DOHH2 (cell line): ENCODE measurements around the gene GDPD2.

Experiments
- H3F3A ChIP-seq: fragments of 200-600 bp; sonication (generic), shearing (Covaris generic); 2 replicates; pipeline ENCODE4 v1.6.0; 2016; ENCODE audit warnings: antibody characterized with exemption, mild to moderate bottlenecking; ENCODE audit not compliant: control insufficient read depth, insufficient read depth
- H3K27ac ChIP-seq: fragments of 200-600 bp; sonication (generic); 2 replicates; pipeline ENCODE4 v1.5.1; 2014; ENCODE audit warnings: low read depth, mild to moderate bottlenecking, low read length, moderate library complexity
- H3K27me3 ChIP-seq: fragments of 200-600 bp; sonication (generic); 2 replicates; pipeline ENCODE4 v1.6.1; 2014; ENCODE audit warnings: mild to moderate bottlenecking, low read length, mixed read lengths; ENCODE audit not compliant: control insufficient read depth
- H3K36me3 ChIP-seq: fragments of 200-600 bp; sonication (generic); 2 replicates; pipeline ENCODE4 v1.6.1; 2014; ENCODE audit warnings: mild to moderate bottlenecking, low read length, moderate library complexity, mixed read lengths; ENCODE audit not compliant: control insufficient read depth
- H3K4me1 ChIP-seq: fragments of 200-600 bp; sonication (generic); 2 replicates; pipeline ENCODE4 v1.6.1; 2014; ENCODE audit warnings: mild to moderate bottlenecking, low read length, mixed read lengths; ENCODE audit not compliant: control insufficient read depth
- H3K4me2 ChIP-seq: fragments of 200-600 bp; sonication (generic); 2 replicates; pipeline ENCODE4 v1.6.0; 2014; ENCODE audit warnings: mild to moderate bottlenecking, low read length, moderate library complexity
- H3K4me3 ChIP-seq: fragments of 200-600 bp; sonication (generic); 2 replicates; pipeline ENCODE4 v1.5.1; 2014; ENCODE audit warnings: mild to moderate bottlenecking, low read length, mixed read lengths
- H3K79me2 ChIP-seq: fragments of 200-600 bp; sonication (generic); 2 replicates; pipeline ENCODE4 v1.6.1; 2014; ENCODE audit warnings: mild to moderate bottlenecking, low read length, mixed read lengths; ENCODE audit not compliant: control insufficient read depth
- H3K9me2 ChIP-seq: fragments of 200-600 bp; sonication (generic); replicated peaks from 2 replicates; pipeline ENCODE4 v1.6.1; 2014; ENCODE audit warnings: mild to moderate bottlenecking, low read length, mixed read lengths; ENCODE audit not compliant: control insufficient read depth
- H3K9me3 ChIP-seq: fragments of 200-600 bp; sonication (generic); 2 replicates; pipeline ENCODE4 v1.6.1; 2014; ENCODE audit warnings: antibody characterized with exemption, low read length, mixed read lengths; ENCODE audit not compliant: control insufficient read depth, insufficient read depth
- H4K20me1 ChIP-seq: fragments of 200-600 bp; sonication (generic); 2 replicates; pipeline ENCODE4 v1.6.0; 2014; ENCODE audit warnings: low read depth, mild to moderate bottlenecking, antibody characterized with exemption, low read length, moderate library complexity; ENCODE audit not compliant: control insufficient read depth, insufficient read depth
- EZH2phosphoT487 ChIP-seq: fragments of 200-600 bp; sonication (generic); IDR thresholded peaks from 2 replicates; pipeline ENCODE4 v1.6.1; 2017; ENCODE audit warnings: borderline replicate concordance, mild to moderate bottlenecking, antibody characterized with exemption, low read length, moderate library complexity, mixed read lengths
- TF ChIP-seq, protein P1 (sequence below): fragments of 200-600 bp; sonication (generic); IDR thresholded peaks from one replicate; pipeline ENCODE4 v1.5.1; 2014; ENCODE audit warnings: antibody characterized with exemption, mild to moderate bottlenecking, low read depth, low read length; ENCODE audit not compliant: poor library complexity, severe bottlenecking

GDPD2 gene

GRCh38 chrX:70421618-70422017 lies 1.5 kb upstream of the GDPD2 start:
- no peaks in the 10 kb centered on the region for H3K9me3 ChIP-seq
- no peaks in the 10 kb centered on the region for H3K79me2 ChIP-seq
- H3K4me2 ChIP-seq = no peak overlapping the region
- TF ChIP-seq, protein P1, sequence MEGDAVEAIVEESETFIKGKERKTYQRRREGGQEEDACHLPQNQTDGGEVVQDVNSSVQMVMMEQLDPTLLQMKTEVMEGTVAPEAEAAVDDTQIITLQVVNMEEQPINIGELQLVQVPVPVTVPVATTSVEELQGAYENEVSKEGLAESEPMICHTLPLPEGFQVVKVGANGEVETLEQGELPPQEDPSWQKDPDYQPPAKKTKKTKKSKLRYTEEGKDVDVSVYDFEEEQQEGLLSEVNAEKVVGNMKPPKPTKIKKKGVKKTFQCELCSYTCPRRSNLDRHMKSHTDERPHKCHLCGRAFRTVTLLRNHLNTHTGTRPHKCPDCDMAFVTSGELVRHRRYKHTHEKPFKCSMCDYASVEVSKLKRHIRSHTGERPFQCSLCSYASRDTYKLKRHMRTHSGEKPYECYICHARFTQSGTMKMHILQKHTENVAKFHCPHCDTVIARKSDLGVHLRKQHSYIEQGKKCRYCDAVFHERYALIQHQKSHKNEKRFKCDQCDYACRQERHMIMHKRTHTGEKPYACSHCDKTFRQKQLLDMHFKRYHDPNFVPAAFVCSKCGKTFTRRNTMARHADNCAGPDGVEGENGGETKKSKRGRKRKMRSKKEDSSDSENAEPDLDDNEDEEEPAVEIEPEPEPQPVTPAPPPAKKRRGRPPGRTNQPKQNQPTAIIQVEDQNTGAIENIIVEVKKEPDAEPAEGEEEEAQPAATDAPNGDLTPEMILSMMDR = no peak
- no peak for TF ChIP-seq EZH2phosphoT487
- no peaks in the 10 kb centered on the region for H3F3A ChIP-seq
- H3K9me2 ChIP-seq = no peaks in the 10 kb centered on the region
- no peak overlapping the region for H3K27ac ChIP-seq
- H3K4me1 ChIP-seq = no peaks in the 10 kb centered on the region
- H3K27me3 ChIP-seq = no peaks in the 10 kb centered on the region
- H3K4me3 ChIP-seq = no peak overlapping the region
- no peaks in the 10 kb centered on the region for H3K36me3 ChIP-seq
- no peaks in the 10 kb centered on the region for H4K20me1 ChIP-seq

DNA sequence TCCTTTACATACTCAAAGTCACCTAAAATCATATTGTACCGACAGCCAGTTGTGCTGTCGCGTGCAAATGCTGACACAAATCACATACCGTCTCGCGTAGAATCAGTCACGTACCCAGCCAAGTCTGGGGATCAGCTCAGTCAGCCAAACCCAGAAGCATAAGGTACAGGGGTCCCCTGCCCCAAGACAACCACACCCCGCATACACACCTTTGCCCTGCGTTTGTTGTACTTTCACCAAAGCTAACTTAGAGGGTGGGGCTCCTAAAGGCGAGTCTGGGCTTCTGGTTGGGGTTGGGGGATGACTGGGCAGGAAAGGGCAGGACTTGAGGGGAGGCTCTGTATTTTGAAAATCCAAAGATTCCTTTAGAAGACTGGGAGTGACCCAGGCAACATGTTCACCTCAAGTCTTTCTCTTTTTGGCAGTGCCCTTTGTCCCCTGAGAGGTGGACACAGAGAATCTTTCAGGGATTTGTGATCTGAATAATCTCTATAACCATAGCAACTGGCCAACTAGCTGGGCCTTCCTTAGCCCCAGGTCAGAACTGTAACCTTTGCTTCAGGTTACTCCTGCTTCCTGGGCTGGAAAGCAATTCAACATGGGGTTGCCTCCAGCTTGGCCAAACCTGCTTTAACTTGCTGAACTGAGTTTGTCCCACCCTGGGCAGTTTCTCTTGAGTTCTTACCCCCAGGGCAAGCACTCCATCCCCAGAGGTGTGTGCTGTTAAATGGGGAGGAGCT lies 992 bp downstream of the GDPD2 start:
- no peaks in the 10 kb centered on the region for H3K79me2 ChIP-seq
- H3K27me3 ChIP-seq = no peaks in the 10 kb centered on the region
- TF ChIP-seq, protein P1 = no peak
- no peak for TF ChIP-seq EZH2phosphoT487
- no peaks in the 10 kb centered on the region for H3K9me3 ChIP-seq
- no peaks in the 10 kb centered on the region for H3K9me2 ChIP-seq
- H3K4me1 ChIP-seq = no peaks in the 10 kb centered on the region
- no peak overlapping the region for H3K27ac ChIP-seq
- no peaks in the 10 kb centered on the region for H3K36me3 ChIP-seq
- no peaks in the 10 kb centered on the region for H4K20me1 ChIP-seq
- no peaks in the 10 kb centered on the region for H3F3A ChIP-seq
- H3K4me3 ChIP-seq = no peak overlapping the region
- no peak overlapping the region for H3K4me2 ChIP-seq

DNA sequence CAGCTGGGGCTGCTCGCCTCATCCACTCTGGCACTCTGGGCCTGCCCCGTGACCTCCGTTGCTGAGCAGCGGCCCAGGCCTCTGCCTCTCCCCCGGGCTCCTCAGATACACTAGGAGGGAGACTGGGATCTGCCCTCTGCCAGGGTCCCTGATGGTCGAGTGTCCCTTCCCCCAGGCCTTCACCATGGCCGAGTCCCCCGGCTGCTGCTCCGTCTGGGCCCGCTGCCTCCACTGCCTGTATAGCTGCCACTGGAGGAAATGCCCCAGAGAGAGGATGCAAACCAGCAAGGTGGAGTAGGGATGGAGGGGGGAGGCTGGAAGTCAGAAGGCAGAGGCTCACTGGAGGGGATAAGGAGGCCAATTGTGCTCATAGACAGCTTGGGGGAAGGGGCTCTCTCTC lies 1.7 kb downstream of the GDPD2 start:
- Histone ChIP-seq H3K4me1 (no peaks in the 10 kb centered on the region), H3K9me2 (no peaks in the 10 kb centered on the region), H3K27ac (no peak overlapping the region), H3K4me2 (no peak overlapping the region), H3F3A (no peaks in the 10 kb centered on the region), H3K79me2 (no peaks in the 10 kb centered on the region), H3K9me3 (no peaks in the 10 kb centered on the region), H3K36me3 (no peaks in the 10 kb centered on the region), H4K20me1 (no peaks in the 10 kb centered on the region), H3K4me3 (no peak overlapping the region), H3K27me3 (no peaks in the 10 kb centered on the region)
- no peak for TF ChIP-seq EZH2phosphoT487
- TF ChIP-seq, protein P1 = no peak
